NB4 (cell line): ENCODE data around the gene FAM216B.

Source experiments
- POLR2A ChIP-seq: IDR thresholded peaks from 2 replicates; pipeline ENCODE4 v1.6.1; 2011; ENCODE audit warnings: mild to moderate bottlenecking; ENCODE audit not compliant: insufficient read length; ENCODE audit errors: extremely low read depth
- TF ChIP-seq, protein P1 (sequence below): IDR thresholded peaks from one replicate; pipeline ENCODE4 v1.5.1; 2012; ENCODE audit warnings: low read depth, low read length

DNA sequence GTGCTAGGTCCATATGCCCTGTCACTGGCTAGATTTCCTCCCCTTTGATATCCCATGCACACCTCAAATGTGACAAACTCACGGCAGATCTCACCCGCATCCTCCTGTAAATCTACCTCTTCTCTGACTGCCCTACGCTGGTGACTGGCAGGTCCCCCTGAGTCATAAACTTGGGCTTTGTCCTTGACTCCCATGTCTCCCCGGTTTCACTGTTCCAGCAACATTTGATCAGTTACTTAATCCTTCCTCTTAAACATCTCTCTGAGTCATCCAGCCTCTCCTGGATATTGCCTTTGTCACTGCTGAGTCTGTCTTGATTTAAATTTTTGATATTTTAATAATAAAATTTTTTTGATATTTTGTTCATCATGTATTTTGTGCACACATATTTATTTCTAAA is 26.5 kb downstream of the FAM216B start:
- TF ChIP-seq, protein P1, sequence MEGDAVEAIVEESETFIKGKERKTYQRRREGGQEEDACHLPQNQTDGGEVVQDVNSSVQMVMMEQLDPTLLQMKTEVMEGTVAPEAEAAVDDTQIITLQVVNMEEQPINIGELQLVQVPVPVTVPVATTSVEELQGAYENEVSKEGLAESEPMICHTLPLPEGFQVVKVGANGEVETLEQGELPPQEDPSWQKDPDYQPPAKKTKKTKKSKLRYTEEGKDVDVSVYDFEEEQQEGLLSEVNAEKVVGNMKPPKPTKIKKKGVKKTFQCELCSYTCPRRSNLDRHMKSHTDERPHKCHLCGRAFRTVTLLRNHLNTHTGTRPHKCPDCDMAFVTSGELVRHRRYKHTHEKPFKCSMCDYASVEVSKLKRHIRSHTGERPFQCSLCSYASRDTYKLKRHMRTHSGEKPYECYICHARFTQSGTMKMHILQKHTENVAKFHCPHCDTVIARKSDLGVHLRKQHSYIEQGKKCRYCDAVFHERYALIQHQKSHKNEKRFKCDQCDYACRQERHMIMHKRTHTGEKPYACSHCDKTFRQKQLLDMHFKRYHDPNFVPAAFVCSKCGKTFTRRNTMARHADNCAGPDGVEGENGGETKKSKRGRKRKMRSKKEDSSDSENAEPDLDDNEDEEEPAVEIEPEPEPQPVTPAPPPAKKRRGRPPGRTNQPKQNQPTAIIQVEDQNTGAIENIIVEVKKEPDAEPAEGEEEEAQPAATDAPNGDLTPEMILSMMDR: no peak
- TF ChIP-seq POLR2A: no peak
